ENCODE data around the gene NEURL2. TPM values are rescaled to one million over a fixed set of nuclear protein-coding genes. Genes with fewer than 3 reads are reported as not detected.
"Not testable (repeated sequence)": the region's sequence is repeated elsewhere in the genome, so short reads cannot be mapped to it uniquely, and the experiment has no call there.

NEURL2 gene
- total RNA-seq, 1 donor from 2014 or later, result 0.24 TPM

DNA sequence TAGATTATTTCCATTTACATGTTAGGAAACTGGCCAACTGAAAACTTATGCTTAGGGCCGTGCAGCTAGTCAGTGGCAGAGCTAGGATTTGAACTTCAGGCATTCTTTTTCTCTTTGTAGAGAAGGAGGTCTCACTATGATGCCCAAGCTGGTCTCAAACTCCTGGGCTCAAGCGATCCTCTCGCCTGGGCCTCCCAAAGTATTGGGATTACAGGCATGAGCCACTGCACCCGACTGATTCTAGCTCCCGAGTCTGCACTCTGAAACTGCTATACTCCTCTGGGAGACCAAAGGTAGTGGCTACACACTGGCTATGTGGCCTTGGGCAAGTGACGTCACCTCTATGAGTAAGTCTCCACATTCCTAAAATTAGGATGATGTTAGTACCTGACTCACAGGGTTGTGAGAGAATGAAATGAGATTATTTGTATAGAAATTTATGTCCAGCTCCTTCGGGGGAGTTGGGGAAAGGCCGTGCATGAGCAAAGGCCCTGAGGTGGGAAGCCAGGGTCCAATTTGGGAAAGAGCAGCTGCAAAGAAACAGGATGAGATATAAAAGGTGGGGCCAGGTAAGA lies 14.6 kb upstream of the NEURL2 start:
- no peaks in the 10 kb centered on the region for H4K20me1 ChIP-seq (ENCODE audit: low read depth)
- H3K27me3 Mint-ChIP-seq (ENCODE audit: insufficient read depth, low read depth), result peaks cover 4% of the 10 kb centered on the region
- H3K9me3 Mint-ChIP-seq, result no peaks in the 10 kb centered on the region
- no peak overlapping the region for H3K4me3 ChIP-seq
- no peaks in the 10 kb centered on the region for H3K9me3 ChIP-seq (ENCODE audit: low read depth)
- H3F3A ChIP-seq (ENCODE audit: low read depth), result no peaks in the 10 kb centered on the region
- no peak overlapping the region for H3K9ac ChIP-seq
- TF ChIP-seq EZH2phosphoT487 (IDR thresholded peaks at IDR 0.05) (no peak), EZH2 (IDR thresholded peaks at IDR 0.05) (no peak)
- TF ChIP-seq, protein P1, sequence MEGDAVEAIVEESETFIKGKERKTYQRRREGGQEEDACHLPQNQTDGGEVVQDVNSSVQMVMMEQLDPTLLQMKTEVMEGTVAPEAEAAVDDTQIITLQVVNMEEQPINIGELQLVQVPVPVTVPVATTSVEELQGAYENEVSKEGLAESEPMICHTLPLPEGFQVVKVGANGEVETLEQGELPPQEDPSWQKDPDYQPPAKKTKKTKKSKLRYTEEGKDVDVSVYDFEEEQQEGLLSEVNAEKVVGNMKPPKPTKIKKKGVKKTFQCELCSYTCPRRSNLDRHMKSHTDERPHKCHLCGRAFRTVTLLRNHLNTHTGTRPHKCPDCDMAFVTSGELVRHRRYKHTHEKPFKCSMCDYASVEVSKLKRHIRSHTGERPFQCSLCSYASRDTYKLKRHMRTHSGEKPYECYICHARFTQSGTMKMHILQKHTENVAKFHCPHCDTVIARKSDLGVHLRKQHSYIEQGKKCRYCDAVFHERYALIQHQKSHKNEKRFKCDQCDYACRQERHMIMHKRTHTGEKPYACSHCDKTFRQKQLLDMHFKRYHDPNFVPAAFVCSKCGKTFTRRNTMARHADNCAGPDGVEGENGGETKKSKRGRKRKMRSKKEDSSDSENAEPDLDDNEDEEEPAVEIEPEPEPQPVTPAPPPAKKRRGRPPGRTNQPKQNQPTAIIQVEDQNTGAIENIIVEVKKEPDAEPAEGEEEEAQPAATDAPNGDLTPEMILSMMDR (IDR thresholded peaks at IDR 0.05), result no peak
- H3K27ac ChIP-seq, result no peak overlapping the region
- H3K36me3 Mint-ChIP-seq, result peaks cover 20% of the 10 kb centered on the region
- no peaks in the 10 kb centered on the region for H3K36me3 ChIP-seq
- H3K4me1 Mint-ChIP-seq, result peaks cover 15% of the 10 kb centered on the region
- no peak overlapping the region for H2AFZ ChIP-seq (replicated peaks)
- no peak for DNase-seq (ENCODE audit: low spot score)
- no peak overlapping the region for H3K4me2 ChIP-seq
- H3K79me2 ChIP-seq (ENCODE audit: low read depth), result peaks cover 7% of the 10 kb centered on the region
- no peaks in the 10 kb centered on the region for H3K27me3 ChIP-seq
- no peak overlapping the region for H3K27ac Mint-ChIP-seq
- H3K4me1 ChIP-seq, result no peaks in the 10 kb centered on the region
- H3K4me3 Mint-ChIP-seq, result no peak overlapping the region

DNA sequence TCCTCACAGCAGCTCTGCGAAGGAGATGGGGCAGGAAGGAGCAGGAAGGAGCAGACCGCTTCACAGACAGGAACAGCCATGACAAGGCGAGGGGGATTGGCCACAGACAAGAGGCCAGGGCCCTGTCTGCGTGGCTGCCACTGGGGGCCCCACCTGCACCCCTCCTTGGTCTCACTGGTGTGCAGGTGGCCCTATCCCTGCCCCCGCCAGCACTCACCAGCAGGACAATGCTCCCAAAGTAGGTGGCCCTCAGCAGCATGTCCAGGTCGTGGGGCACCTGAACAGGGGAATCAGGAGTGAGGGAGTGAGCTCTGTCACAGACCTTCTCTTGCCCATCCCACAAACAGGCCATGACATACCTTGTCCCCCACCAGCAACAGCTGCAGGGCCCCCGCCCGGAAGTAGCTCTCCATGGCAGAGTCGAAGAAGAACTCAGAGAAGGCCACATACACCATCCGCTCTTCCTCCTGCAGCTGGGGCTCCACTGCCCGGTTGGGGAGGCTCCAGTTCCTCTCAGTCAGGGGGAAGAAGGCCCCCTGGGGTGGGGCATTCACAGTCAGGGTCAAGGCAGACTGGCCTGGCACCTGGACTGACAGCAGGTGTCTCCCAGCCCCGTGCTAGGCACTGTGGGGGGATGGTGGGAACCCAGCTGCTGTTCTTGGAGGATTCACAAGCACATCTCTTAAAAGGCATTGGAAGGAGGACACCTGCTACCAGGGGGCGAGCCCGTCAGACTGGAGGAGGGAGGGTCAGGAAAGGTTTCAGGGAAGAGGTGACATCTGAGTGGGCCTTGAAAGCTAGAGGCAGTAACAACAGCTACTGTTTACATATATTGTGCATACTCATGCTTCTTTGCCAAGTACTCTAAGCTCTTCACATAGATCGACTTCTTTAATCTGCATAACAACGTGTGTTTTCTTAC lies 13.8 kb upstream of the NEURL2 start:
- Histone ChIP-seq H3K27me3 (no peaks in the 10 kb centered on the region), H4K20me1 (ENCODE audit: low read depth) (no peaks in the 10 kb centered on the region), H3K9me3 (ENCODE audit: low read depth) (no peaks in the 10 kb centered on the region), H3K9ac (no peak overlapping the region), H3F3A (ENCODE audit: low read depth) (no peaks in the 10 kb centered on the region), H3K4me2 (no peak overlapping the region), H3K27ac (no peak overlapping the region), H3K4me3 (no peak overlapping the region), H2AFZ (replicated peaks) (no peak overlapping the region), H3K36me3 (no peaks in the 10 kb centered on the region), H3K4me1 (no peaks in the 10 kb centered on the region), H3K79me2 (ENCODE audit: low read depth) (peaks cover 2% of the 10 kb centered on the region)
- Mint-ChIP-seq H3K9me3 (no peaks in the 10 kb centered on the region), H3K27ac (no peak overlapping the region), H3K36me3 (peaks cover 20% of the 10 kb centered on the region), H3K4me3 (no peak overlapping the region), H3K27me3 (ENCODE audit: insufficient read depth, low read depth) (peaks cover 4% of the 10 kb centered on the region), H3K4me1 (peaks cover 9% of the 10 kb centered on the region)
- TF ChIP-seq, protein P1 (IDR thresholded peaks at IDR 0.05), result no peak
- no peak for TF ChIP-seq EZH2 (IDR thresholded peaks at IDR 0.05)
- TF ChIP-seq EZH2phosphoT487 (IDR thresholded peaks at IDR 0.05), result no peak
- no peak for DNase-seq (ENCODE audit: low spot score)

DNA sequence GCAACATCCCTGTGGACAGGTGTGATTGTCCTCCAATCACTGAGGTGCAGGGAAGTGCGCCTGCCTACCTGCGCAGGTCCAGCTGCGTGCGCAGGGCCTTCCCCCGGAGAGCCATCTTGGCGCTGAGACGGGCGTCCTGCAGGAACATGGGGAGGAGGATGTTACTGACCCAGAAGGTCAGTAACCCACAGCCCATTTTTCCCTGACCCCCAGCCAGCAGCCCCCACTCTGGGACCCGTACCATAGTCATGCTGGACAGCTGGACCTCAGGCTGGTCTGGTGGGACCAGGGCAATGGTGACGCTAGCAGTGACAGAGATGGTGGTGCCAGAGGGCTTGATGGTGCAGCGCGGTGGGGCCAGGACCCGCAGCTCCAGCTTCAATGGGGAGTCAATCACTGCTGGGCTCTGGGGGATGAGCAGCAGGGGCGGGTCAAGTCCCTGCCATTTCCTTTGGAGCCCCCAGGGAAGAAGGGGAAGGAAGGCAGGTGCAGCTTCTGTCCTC lies 11.2 kb upstream of the NEURL2 start:
- no peak overlapping the region for H2AFZ ChIP-seq (replicated peaks)
- H3K27ac ChIP-seq, result no peak overlapping the region
- H3K27me3 Mint-ChIP-seq (ENCODE audit: insufficient read depth, low read depth), result peaks cover 5% of the 10 kb centered on the region
- H3F3A ChIP-seq (ENCODE audit: low read depth), result no peaks in the 10 kb centered on the region
- H3K4me1 ChIP-seq, result no peaks in the 10 kb centered on the region
- no peaks in the 10 kb centered on the region for H3K9me3 ChIP-seq (ENCODE audit: low read depth)
- H3K4me2 ChIP-seq, result no peak overlapping the region
- no peaks in the 10 kb centered on the region for H3K79me2 ChIP-seq (ENCODE audit: low read depth)
- H3K9ac ChIP-seq, result no peak overlapping the region
- no peak overlapping the region for H3K4me3 Mint-ChIP-seq
- H3K4me1 Mint-ChIP-seq, result no peaks in the 10 kb centered on the region
- no peaks in the 10 kb centered on the region for H3K36me3 ChIP-seq
- no peaks in the 10 kb centered on the region for H4K20me1 ChIP-seq (ENCODE audit: low read depth)
- peaks cover 18% of the 10 kb centered on the region for H3K36me3 Mint-ChIP-seq
- no peaks in the 10 kb centered on the region for H3K27me3 ChIP-seq
- TF ChIP-seq EZH2 (IDR thresholded peaks at IDR 0.05) (no peak), EZH2phosphoT487 (IDR thresholded peaks at IDR 0.05) (no peak)
- TF ChIP-seq, protein P1 (IDR thresholded peaks at IDR 0.05), result no peak
- no peak for DNase-seq (ENCODE audit: low spot score)
- no peaks in the 10 kb centered on the region for H3K9me3 Mint-ChIP-seq
- no peak overlapping the region for H3K27ac Mint-ChIP-seq
- H3K4me3 ChIP-seq, result no peak overlapping the region

DNA sequence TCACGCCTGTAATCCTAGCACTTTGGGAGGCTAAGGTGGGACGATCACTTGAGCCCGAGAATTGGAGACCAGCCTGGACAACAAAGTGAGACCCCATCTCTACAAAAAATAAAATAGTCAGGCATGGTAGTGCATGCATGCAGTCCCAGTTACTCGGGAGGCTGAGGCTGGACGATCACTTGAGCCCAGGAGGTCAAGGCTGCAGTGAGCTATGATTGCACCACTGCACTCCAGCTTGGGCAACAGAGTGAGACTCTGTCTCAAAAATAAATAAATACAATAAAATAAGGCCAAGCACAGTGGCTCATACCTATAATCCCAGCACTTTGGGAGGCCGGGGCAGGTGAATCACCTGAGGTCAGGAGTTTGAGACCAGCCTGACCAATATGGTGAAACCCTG lies 10.3 kb upstream of the NEURL2 start:
- not testable (repeated sequence) for H3K36me3 ChIP-seq; H3K9ac ChIP-seq; H3K4me1 Mint-ChIP-seq; H3K4me3 ChIP-seq; H3K27ac Mint-ChIP-seq; H3K9me3 ChIP-seq (ENCODE audit: low read depth); H3F3A ChIP-seq (ENCODE audit: low read depth); H3K79me2 ChIP-seq (ENCODE audit: low read depth); H3K27ac ChIP-seq; H3K4me3 Mint-ChIP-seq; H3K27me3 Mint-ChIP-seq (ENCODE audit: insufficient read depth, low read depth); H3K27me3 ChIP-seq; DNase-seq (ENCODE audit: low spot score); H2AFZ ChIP-seq (replicated peaks); H3K9me3 Mint-ChIP-seq; H4K20me1 ChIP-seq (ENCODE audit: low read depth); H3K4me2 ChIP-seq; H3K4me1 ChIP-seq
- peaks cover 18% of the 10 kb centered on the region for H3K36me3 Mint-ChIP-seq
